ENCODE measurements around the gene IRS1.
A peak's percentile ranks its signal among the peaks of the same experiment; 100 is the strongest.
"Not testable (repeated sequence)": the region's sequence is repeated elsewhere in the genome, so short reads cannot be mapped to it uniquely, and the experiment has no call there.

IRS1 gene

GRCh38 chr2:226799211-226799975, at the start of gene IRS1:
Gene IRS1, minus strand, starts transcription at chr2:226799820. Its CDS starts 1,082 bp downstream, at chr2:226798738.
- peak; percentile 26 to 66 (median 36) for DNase-seq

GRCh38 chr2:226849349-226849748, 49.7 kb upstream of the IRS1 start:
- no peak for DNase-seq

DNA sequence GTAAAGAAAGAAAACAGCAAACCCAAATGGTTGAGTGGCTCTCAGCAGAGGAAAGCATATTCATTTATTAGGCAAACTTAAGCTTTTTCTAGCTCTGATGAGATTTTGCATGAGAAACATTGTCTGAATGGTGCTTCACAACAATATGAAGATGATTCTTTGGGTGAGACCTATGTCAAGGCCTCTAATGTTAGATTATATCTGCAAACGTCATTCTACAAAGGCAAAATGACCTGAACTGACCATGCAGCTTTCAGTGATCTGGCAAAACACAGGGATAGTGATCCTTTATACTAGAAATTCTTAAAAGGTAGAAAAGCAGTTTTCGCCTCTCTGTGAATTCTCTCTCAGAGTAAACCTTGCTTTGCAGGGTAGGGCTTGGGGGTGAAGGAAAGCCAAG, 47.9 kb upstream of the IRS1 start:
- DNase-seq: no peak

DNA sequence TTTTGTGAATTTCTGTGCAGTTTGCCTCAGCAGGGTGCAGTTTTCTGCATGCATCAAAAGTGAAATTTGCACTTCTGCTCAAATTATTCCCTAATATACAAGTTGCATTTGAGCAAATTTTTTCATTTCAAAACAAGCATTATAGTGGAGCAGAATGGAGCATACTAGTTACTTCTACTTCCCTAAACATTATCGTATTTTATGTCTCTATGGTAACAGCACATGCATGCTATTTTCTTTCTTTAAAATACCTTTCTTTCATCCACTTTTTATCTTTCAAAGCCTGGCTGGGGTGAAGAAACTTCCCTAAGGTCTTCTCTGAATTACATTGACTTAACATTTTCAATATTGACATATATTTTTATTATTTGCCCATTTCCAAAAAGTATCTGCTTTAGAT, 47.5 kb upstream of the IRS1 start:
- DNase-seq: no peak

GRCh38 chr2:226845386-226846116, 45.9 kb upstream of the IRS1 start:
- DNase-seq: no peak

GRCh38 chr2:226843001-226843400, 43.4 kb upstream of the IRS1 start:
- not testable (repeated sequence) for DNase-seq

DNA sequence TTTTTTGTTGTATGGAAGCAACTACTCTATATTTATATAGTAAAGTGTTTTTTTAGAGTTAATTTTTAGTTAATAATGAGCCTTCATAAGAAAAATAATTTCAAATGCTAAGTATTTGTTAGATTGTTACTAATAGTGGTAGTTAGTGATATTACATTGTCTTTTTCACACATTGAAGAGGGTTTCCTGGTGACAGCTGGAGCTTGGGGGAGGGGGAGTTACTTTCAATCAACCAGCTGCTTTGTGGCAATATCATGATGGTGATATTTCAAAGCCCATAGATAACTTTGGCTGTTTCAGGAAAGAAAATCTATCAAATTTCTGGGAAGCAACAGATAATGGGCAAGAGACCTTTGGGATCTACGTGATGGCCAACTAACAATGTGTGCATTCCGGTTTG, 40.3 kb upstream of the IRS1 start:
- no peak for DNase-seq

- DNase-seq: no peak
These were observed 39.5 kb upstream of the IRS1 start for GRCh38 chr2:226839161-226839560.

DNA sequence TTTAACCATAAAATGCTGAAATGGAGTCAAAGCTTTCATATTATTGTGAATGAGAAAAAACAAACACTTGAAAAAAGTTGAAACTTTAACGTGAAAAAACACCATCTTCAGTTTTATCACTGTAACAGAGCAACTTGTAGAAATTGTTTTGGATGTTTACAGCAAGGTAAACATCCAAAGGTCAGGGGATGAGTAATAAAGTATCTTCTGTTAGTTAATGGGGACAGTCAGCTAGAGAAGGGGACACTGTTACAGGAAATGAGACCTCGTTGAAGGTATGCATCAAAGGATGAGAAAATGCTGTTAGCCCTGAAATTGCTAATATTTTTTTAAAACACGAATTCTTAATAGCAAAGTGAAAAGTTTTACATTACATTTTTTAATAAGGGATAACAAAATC, 39.1 kb upstream of the IRS1 start:
- no peak for DNase-seq

- no peak for DNase-seq
These were observed 38.4 kb upstream of the IRS1 start for GRCh38 chr2:226837787-226838603.

- DNase-seq: no peak
These were observed 37.7 kb upstream of the IRS1 start for GRCh38 chr2:226837334-226837733.

DNA sequence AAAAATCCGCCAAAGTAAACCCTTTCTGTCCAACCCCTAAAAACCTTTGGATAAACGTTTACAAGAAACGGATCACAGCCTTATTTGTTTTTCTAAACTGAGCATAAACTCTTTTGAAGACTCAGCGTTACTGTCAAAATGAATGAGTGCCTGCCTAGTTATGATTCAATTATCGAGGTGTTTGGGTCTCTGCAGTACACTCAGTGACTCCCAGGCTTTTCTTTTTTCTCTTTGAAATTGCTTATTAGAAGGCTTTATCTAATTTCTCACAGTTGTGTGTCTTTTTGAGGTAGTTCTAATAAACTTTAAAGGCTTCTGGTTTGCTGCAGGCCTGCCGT, 36.9 kb upstream of the IRS1 start:
- no peak for DNase-seq

GRCh38 chr2:226835796-226836547, 36.4 kb upstream of the IRS1 start, which contains the start of gene RHBDD1:
Gene RHBDD1, plus strand, starts transcription at chr2:226836054. Its CDS starts 28,640 bp downstream, at chr2:226864694.
- peak; percentile 83 to 93 (median 86) for DNase-seq

DNA sequence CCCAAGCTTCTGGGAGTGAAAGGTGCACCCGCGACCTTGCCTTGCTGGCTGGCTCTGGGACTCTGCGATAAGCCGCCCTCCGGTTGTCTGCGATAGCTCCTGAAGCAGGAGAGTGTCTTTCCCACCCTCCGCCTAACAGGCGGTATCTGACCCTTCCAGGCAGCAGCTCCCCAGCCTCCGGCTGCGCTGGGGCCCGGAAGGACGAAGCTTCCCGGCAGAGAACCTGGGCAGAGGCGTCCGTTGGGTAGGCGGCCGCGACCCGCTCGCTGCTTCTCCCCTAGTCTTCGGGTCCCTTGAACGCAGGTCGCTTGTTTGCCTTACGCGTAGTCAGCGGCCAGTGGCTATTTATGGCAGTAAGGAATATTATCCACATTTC, 35.8 kb upstream of the IRS1 start:
- DNase-seq: peak in 2 of 4 experiments; percentile 52 to 62

DNA sequence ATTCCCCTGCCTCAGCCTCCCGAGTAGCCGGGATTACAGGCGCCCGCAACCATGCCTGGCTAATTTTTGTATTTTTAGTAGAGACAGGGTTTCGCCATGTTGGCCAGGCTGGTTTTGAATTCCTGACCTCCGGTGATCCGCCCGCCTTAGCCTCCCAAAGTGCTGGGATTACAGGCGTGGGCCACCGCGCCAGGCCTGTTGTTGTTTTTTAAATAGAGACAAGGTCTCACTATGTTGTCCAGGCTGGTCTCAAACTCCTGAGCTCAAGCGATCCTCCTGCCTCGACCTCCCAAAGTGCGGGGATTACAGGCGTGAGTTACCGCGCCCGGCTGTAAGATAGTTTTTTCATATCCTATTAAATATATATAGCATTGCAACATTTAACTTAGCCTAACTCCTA, 35.3 kb upstream of the IRS1 start:
- DNase-seq: not testable (repeated sequence)

DNA sequence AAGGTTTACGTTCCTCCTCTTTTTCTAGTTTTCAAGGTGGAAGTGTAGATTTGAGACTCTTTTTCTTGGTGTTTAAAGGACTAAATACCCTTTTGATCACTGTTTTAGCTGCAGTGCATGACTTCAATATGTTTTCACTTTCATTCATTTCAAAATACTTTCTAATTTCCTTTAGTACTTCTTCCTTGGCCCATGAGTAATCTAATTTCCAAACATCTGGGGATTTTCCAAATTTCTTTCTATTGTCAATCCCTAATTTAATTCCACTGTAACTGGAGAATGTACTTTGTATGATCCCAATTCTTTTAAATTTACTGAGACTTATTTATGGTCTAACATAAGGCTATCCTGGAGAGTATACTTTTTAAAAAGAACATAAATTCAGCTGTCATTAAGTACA, 32.4 kb upstream of the IRS1 start:
- no peak for DNase-seq

- DNase-seq: no peak
These were observed 31.6 kb upstream of the IRS1 start for GRCh38 chr2:226831266-226831665.

DNA sequence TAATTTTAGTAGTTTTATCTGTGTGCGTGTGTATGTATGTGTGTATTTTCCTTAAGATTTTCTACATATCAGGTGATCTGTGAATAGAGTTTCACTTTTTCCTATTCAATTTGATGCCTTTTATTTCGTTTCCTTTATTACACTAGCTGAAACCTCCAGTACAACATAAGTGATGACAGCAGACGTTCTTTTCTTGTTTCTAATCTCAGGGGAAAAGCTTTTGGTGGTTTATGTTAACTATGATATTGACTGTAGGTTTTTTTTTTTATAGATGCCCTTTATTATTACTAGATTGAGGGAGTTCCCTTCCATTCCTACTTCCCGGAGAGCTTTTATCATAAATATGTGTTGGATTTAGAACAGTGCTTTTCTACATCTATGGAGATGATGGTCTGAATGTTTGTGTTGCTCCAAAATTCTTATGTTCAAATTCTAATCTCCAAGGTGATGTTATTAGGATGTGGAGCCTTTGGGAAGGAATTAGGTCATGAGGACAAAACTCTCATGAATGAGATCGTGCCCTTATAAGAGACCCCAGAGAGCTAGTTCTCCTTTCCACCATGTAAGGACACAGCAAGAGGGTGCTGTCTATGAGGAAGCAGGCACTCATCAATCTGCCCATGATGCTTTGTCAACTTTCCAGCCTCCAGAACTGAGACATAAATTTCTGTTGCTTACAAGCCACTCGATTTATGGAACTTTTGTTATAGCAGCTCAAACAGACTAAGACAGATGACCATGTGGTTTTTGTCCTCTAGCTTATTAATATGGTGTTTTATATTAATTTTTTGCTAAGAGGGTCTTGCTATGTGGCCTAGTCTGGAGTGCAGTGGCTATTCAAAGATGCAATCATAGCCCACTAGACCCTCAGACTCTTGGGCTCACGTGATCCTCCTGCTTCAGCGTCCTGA, 30.4 kb upstream of the IRS1 start:
- DNase-seq: no peak

- DNase-seq: no peak
These were observed 28.6 kb upstream of the IRS1 start for GRCh38 chr2:226828191-226828590.

DNA sequence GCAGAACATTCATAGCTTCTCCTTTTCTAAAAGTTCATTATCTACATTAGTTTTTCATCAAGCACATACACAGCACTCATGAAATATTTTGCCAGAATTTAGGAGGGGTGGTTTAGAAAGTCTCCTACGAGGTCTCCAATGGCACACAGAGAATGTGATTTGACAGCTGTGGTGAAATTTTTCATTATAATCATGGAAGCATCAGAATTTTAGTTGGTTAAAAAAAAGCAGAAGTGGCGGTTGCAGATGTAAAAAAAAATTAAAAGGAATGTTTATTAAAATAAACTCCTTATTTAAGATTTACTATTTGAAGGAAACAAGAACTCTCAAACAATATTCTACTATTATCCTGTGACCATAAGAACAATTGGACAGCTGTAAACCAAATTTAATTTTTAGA, 25.4 kb upstream of the IRS1 start:
- DNase-seq: no peak

GRCh38 chr2:226818930-226819329, 19.3 kb upstream of the IRS1 start:
- DNase-seq: no peak
